ENCODE data around the gene SLC12A9.

SLC12A9 gene

DNA sequence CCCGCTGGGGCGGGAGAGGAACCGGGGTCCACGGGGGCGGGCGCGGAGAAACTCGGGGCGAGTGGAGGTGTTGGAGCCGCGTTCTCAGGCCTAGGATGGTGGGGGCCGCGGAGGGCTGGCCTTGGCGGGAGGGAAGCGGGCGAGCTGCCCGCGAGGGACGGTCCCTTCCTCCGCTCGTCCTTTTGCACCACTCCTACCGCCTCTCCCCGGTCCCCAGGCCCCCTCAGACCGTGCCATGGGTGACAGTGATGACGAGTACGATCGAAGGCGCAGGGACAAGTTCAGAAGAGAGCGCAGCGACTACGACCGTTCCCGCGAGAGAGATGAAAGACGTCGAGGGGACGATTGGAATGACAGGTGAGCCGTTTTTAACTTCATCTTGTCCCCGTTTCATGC, 22.8 kb downstream of the SLC12A9 start:
- TF ChIP-seq MYC (IDR thresholded peaks at IDR 0.05; ENCODE audit: low read depth, low read length) = 0 out of 2 replicates have a peak, but pooled peaks have one; percentile 12
- TF ChIP-seq POLR2A (IDR thresholded peaks at IDR 0.05; ENCODE audit: extremely low read depth, insufficient read length) = no peak
- TF ChIP-seq, protein P1, sequence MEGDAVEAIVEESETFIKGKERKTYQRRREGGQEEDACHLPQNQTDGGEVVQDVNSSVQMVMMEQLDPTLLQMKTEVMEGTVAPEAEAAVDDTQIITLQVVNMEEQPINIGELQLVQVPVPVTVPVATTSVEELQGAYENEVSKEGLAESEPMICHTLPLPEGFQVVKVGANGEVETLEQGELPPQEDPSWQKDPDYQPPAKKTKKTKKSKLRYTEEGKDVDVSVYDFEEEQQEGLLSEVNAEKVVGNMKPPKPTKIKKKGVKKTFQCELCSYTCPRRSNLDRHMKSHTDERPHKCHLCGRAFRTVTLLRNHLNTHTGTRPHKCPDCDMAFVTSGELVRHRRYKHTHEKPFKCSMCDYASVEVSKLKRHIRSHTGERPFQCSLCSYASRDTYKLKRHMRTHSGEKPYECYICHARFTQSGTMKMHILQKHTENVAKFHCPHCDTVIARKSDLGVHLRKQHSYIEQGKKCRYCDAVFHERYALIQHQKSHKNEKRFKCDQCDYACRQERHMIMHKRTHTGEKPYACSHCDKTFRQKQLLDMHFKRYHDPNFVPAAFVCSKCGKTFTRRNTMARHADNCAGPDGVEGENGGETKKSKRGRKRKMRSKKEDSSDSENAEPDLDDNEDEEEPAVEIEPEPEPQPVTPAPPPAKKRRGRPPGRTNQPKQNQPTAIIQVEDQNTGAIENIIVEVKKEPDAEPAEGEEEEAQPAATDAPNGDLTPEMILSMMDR (IDR thresholded peaks at IDR 0.05; ENCODE audit: low read depth, low read length) = no peak
- TF ChIP-seq, protein P2, sequence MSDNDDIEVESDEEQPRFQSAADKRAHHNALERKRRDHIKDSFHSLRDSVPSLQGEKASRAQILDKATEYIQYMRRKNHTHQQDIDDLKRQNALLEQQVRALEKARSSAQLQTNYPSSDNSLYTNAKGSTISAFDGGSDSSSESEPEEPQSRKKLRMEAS (IDR thresholded peaks at IDR 0.05; ENCODE audit: low read depth, low read length) = no peak
- peak overlapping the region; percentile 100 for H3K4me3 ChIP-seq (ENCODE audit: low read depth, low read length)
- peak; percentile 68 for DNase-seq (ENCODE audit: low read depth)

DNA sequence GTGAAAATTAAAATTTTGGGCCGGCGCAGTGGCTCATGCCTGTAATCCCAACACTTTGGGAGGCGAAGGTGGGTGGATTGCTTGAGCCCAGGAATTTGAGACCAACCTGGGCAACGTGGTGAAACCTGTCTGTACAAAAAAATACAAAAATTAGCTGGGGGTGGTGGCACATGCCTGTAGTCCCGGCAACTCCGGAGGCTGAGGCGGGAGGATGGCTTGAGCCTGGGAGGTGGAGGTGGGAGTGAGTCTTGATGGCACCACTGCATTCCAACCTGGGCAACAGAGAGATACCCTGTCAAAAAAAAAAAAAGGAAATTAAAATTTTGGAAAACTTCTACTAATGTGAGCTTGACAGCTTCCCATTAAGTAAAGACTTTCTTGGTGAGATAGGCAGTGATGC, 25.5 kb downstream of the SLC12A9 start:
- TF ChIP-seq, protein P2 (IDR thresholded peaks at IDR 0.05; ENCODE audit: low read depth, low read length) = no peak
- TF ChIP-seq POLR2A (IDR thresholded peaks at IDR 0.05; ENCODE audit: extremely low read depth, insufficient read length) (no peak), MYC (IDR thresholded peaks at IDR 0.05; ENCODE audit: low read depth, low read length) (no peak)
- TF ChIP-seq, protein P1 (IDR thresholded peaks at IDR 0.05; ENCODE audit: low read depth, low read length) = no peak
- H3K4me3 ChIP-seq (ENCODE audit: low read depth, low read length) = peak overlapping the region; percentile 37
- no peak for DNase-seq (ENCODE audit: low read depth)

DNA sequence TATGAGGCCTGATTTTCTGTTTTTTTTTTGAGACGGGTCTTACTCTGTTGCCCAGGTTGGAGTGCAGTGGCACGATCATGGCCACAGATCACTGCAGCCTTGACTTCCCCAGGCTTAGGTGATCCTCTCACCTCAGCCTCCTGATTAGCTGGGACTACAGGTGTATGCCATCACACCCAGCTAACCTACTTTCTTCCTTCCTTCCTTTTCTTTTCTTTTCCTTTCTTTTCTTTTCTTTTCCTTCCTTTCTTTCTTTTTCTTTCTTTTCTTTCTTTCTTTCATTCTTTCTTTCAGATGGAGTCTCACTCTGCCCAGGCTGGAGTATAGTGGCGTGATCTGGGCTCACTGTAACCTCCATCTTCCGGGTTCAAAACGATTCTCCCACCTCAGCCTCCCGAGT, 26.2 kb downstream of the SLC12A9 start:
- TF ChIP-seq, protein P2 (IDR thresholded peaks at IDR 0.05; ENCODE audit: low read depth, low read length) = no peak
- no peak for TF ChIP-seq POLR2A (IDR thresholded peaks at IDR 0.05; ENCODE audit: extremely low read depth, insufficient read length)
- TF ChIP-seq MYC (IDR thresholded peaks at IDR 0.05; ENCODE audit: low read depth, low read length) = no peak
- TF ChIP-seq, protein P1 (IDR thresholded peaks at IDR 0.05; ENCODE audit: low read depth, low read length) = no peak
- no peak overlapping the region for H3K4me3 ChIP-seq (ENCODE audit: low read depth, low read length)
- no peak for DNase-seq (ENCODE audit: low read depth)

DNA sequence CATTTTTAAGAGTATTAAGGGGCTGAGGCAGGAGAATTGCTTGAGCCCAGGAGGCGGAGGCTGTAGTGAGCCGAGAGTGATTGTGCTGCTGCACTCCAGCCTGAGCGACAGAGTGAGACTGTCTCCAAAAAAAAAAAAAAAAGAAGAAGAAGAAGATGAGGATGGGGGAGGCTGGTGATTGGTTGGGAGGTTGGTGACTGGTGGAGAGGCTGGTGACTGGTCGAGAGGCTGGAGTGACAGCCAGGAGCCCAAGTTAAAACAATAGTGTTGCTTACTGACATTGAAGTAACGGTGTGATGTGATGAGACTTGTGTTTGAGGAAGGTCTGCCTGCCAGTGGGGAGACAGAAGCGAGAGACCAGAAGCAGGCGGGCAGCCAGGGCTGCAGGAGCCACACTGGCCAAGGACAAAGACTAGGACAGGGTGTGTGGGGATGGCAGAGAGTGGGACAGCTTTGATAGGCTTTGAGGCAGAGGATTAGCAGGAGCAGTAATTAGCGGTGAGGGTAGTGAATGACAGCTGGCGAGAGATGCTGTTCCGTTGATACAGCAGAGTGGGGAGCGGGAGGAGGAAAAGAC, 27.3 kb downstream of the SLC12A9 start:
- no peak overlapping the region for H3K4me3 ChIP-seq (ENCODE audit: low read depth, low read length)
- TF ChIP-seq, protein P1 (IDR thresholded peaks at IDR 0.05; ENCODE audit: low read depth, low read length) = no peak
- TF ChIP-seq MYC (IDR thresholded peaks at IDR 0.05; ENCODE audit: low read depth, low read length) (no peak), POLR2A (IDR thresholded peaks at IDR 0.05; ENCODE audit: extremely low read depth, insufficient read length) (no peak)
- TF ChIP-seq, protein P2 (IDR thresholded peaks at IDR 0.05; ENCODE audit: low read depth, low read length) = no peak

DNA sequence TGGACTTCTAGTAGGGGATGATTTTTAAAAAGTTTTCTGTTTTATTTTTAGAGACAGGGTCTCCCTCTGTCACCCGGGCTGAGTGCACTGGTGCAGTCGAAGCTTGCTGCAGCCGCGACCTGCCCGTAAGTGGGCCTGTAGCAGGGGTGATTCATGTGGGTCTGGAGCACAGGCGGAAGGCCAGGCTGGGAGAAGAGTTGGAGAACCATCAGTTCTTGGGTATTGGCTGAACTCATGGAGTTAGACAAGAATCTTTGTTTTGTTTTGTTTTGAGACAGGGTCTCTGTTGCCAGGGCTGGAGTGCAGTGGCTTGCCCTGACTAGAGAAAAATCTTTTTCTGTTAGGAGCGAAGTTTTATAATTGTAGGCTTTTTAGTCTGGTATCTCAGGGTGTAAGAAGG, 28.1 kb downstream of the SLC12A9 start:
- no peak for DNase-seq (ENCODE audit: low read depth)
- no peak overlapping the region for H3K4me3 ChIP-seq (ENCODE audit: low read depth, low read length)
- TF ChIP-seq, protein P1 (IDR thresholded peaks at IDR 0.05; ENCODE audit: low read depth, low read length) = no peak
- TF ChIP-seq MYC (IDR thresholded peaks at IDR 0.05; ENCODE audit: low read depth, low read length) (no peak), POLR2A (IDR thresholded peaks at IDR 0.05; ENCODE audit: extremely low read depth, insufficient read length) (no peak)
- TF ChIP-seq, protein P2 (IDR thresholded peaks at IDR 0.05; ENCODE audit: low read depth, low read length) = no peak

More for the DNA sequence above, 27.3 kb downstream of the SLC12A9 start:
- DNase-seq (ENCODE audit: low read depth) = peak; percentile 30
